ENCODE measurements around the gene CDC25A. TPM values are rescaled to one million over a fixed set of nuclear protein-coding genes. Genes with fewer than 3 reads are reported as not detected.

The CDC25A gene
- total RNA-seq, 1 experiment from 2014 or later, result 19.6 TPM

DNA sequence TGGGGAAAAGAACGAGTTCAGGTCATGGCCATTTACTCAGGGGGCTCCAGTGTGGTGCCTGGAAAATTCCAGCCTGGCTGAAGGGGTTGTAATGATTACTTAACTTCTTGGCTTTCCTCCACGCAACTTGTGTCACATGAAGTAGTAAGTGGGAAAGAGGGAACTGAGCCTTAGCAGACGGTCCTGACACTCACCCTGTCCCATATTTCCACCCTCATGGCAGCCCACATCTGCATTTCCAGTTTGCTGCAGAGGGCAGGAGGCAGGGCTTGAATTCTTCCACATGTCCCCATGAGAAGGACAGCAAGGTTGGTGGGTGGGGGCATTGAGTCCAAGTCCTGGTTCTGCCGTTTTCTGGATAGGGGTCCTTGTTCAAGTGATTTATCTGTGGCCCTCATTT, 27.2 kb upstream of the CDC25A start:
- Histone ChIP-seq H3K79me2 (ENCODE audit: insufficient read depth, low read length) (no peaks in the 10 kb centered on the region), H3K4me1 (ENCODE audit: control insufficient read depth in 1 of 2, insufficient read depth in 2 of 2, low read length in 2 of 2) (peaks cover 0 to 3% of the 10 kb centered on the region in 2 experiments; a peak in 2 of 4 replicates), H3K27me3 (ENCODE audit: insufficient read depth, low read length) (no peaks in the 10 kb centered on the region), H3K27ac (ENCODE audit: low read depth, low read length) (no peak overlapping the region), H3K4me2 (ENCODE audit: low read length) (no peak overlapping the region), H3K36me3 (ENCODE audit: control insufficient read depth in 1 of 2, insufficient read depth in 2 of 2, low read length in 2 of 2) (no peaks in the 10 kb centered on the region), H3K9me2 (ENCODE audit: insufficient read depth) (no peaks in the 10 kb centered on the region), H3K4me3 (replicated peaks in 1 of 2; ENCODE audit: low read depth in 1 of 2, low read length in 2 of 2) (no peak overlapping the region), H3K9ac (ENCODE audit: low read length) (no peak overlapping the region), H4K20me1 (ENCODE audit: insufficient read depth) (no peaks in the 10 kb centered on the region), H2AFZ (ENCODE audit: low read depth, low read length, poor library complexity, severe bottlenecking) (no peak overlapping the region), H3K9me3 (ENCODE audit: control insufficient read depth in 1 of 2, insufficient read depth in 1 of 2, low read depth in 1 of 2, low read length in 2 of 2) (no peaks in the 10 kb centered on the region)
- TF ChIP-seq ELF1 (IDR thresholded peaks at IDR 0.05; ENCODE audit: borderline replicate concordance, low read depth) (no peak), CBX3 (IDR thresholded peaks at IDR 0.05; ENCODE audit: low read depth) (no peak), FOSL1 (IDR thresholded peaks at IDR 0.05; ENCODE audit: low read depth) (no peak), SP1 (IDR thresholded peaks at IDR 0.05; ENCODE audit: low read depth) (no peak), JUND (IDR thresholded peaks at IDR 0.05) (no peak), EZH2phosphoT487 (IDR thresholded peaks at IDR 0.05; ENCODE audit: borderline replicate concordance) (no peak), POLR2AphosphoS5 (IDR thresholded peaks at IDR 0.05; ENCODE audit: low read depth, low read length) (no peak), YY1 (IDR thresholded peaks at IDR 0.05; ENCODE audit: extremely low read depth, insufficient replicate concordance, low read depth, low read length) (no peak), RAD21 (IDR thresholded peaks at IDR 0.05; ENCODE audit: low read depth) (no peak), ZNF274 (IDR thresholded peaks at IDR 0.05; ENCODE audit: low read depth, low read length) (no peak), SRF (IDR thresholded peaks at IDR 0.05; ENCODE audit: low read depth) (no peak), EGR1 (IDR thresholded peaks at IDR 0.05; ENCODE audit: low read depth) (no peak)
- TF ChIP-seq, protein P1, sequence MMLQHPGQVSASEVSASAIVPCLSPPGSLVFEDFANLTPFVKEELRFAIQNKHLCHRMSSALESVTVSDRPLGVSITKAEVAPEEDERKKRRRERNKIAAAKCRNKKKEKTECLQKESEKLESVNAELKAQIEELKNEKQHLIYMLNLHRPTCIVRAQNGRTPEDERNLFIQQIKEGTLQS (IDR thresholded peaks at IDR 0.05), result no peak
- TF ChIP-seq, protein P2, sequence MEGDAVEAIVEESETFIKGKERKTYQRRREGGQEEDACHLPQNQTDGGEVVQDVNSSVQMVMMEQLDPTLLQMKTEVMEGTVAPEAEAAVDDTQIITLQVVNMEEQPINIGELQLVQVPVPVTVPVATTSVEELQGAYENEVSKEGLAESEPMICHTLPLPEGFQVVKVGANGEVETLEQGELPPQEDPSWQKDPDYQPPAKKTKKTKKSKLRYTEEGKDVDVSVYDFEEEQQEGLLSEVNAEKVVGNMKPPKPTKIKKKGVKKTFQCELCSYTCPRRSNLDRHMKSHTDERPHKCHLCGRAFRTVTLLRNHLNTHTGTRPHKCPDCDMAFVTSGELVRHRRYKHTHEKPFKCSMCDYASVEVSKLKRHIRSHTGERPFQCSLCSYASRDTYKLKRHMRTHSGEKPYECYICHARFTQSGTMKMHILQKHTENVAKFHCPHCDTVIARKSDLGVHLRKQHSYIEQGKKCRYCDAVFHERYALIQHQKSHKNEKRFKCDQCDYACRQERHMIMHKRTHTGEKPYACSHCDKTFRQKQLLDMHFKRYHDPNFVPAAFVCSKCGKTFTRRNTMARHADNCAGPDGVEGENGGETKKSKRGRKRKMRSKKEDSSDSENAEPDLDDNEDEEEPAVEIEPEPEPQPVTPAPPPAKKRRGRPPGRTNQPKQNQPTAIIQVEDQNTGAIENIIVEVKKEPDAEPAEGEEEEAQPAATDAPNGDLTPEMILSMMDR (IDR thresholded peaks at IDR 0.05 in 2 of 3, conservative IDR thresholded peaks at IDR 0.05 in 1 of 3; ENCODE audit: borderline replicate concordance in 1 of 3, insufficient read depth in 1 of 3, low read depth in 2 of 3, low read length in 2 of 3), result no peak
- TF ChIP-seq, protein P3, sequence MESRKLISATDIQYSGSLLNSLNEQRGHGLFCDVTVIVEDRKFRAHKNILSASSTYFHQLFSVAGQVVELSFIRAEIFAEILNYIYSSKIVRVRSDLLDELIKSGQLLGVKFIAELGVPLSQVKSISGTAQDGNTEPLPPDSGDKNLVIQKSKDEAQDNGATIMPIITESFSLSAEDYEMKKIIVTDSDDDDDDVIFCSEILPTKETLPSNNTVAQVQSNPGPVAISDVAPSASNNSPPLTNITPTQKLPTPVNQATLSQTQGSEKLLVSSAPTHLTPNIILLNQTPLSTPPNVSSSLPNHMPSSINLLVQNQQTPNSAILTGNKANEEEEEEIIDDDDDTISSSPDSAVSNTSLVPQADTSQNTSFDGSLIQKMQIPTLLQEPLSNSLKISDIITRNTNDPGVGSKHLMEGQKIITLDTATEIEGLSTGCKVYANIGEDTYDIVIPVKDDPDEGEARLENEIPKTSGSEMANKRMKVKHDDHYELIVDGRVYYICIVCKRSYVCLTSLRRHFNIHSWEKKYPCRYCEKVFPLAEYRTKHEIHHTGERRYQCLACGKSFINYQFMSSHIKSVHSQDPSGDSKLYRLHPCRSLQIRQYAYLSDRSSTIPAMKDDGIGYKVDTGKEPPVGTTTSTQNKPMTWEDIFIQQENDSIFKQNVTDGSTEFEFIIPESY (IDR thresholded peaks at IDR 0.05; ENCODE audit: extremely low read depth, insufficient replicate concordance, low read length), result no peak
- RAD21 ChIA-PET (ENCODE audit: low non-redundant PET in 1 of 2, low total read pairs in 2 of 2, uncharacterized antibody in 2 of 2, unreplicated experiment in 2 of 2), result no interaction called here
- DNase-seq (ENCODE audit: low read depth, low spot score) (no peak), ATAC-seq (no peak)
- no TSS peak for BruUV-seq (replicated peaks)
- CTCF ChIA-PET, result no interaction called here
- POLR2A ChIA-PET, result no interaction called here
- intact Hi-C loops (cut with micrococcal nuclease), result no loop called here

All from HCT116 (cell line).